Measurements from ENCODE around the gene C22orf31. TPM values are rescaled to one million over a fixed set of nuclear protein-coding genes. Genes with fewer than 3 reads are reported as not detected.

The C22orf31 gene
- under 1 TPM in 1 of 3 donors, not detected in 2; 0.34 TPM for polyA plus RNA-seq

DNA sequence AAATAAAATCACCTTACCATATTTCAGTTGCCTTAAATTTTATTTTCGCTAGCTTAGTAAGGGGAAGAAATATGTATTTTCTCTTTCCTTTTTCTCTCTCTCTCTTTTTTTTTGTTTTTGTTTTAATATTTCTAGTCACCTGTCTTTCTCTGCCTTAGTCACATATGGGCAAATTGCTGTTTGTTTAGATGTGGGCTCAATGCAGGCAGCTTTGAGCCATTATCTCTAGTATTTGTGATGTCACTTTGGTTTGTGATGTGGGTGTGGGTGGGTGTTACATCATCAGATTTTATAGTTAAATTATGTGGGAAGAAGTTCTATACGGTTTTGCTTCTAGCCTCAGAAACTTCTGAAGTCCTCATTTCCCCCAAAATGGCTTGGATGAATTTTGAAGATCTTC is at the start of gene C22orf31:
TSS of gene C22orf31 (minus strand) at position 59 of the 400 bp plus-strand sequence. CDS start at position 20, 39 bp downstream.
- no peak within 1 kb of the TSS for H3K27ac ChIP-seq (ENCODE audit: low read depth, low read length)
- 61 to 75% (median 71%) methylated on average over 2 of the region's 2 CpGs for WGBS, 3 donors

- no peak overlapping the region for H3K27ac ChIP-seq (ENCODE audit: low read depth, low read length)
- 89 to 100% (median 96%) methylated on average over 1 to 3 of the region's 3 CpGs for WGBS, 3 donors
Observed at GRCh38 chr22:29110946-29111345, 49.3 kb upstream of the C22orf31 start.

GRCh38 chr22:29109822-29110221 is 48.2 kb upstream of the C22orf31 start:
- WGBS, 3 donors: 50 to 73% (median 72%) methylated on average over 4 of the region's 4 CpGs
- H3K27ac ChIP-seq (ENCODE audit: low read depth, low read length): no peak overlapping the region

- H3K27ac ChIP-seq (ENCODE audit: low read depth, low read length): no peak overlapping the region
- WGBS, 3 donors: 92 to 100% (median 97%) methylated on average over 5 of the region's 5 CpGs
Observed at GRCh38 chr22:29108137-29108536, 46.5 kb upstream of the C22orf31 start.

GRCh38 chr22:29106839-29107238 is 45.2 kb upstream of the C22orf31 start:
- no peak overlapping the region for H3K27ac ChIP-seq (ENCODE audit: low read depth, low read length)
- 38 to 68% (median 55%) methylated on average over 4 of the region's 4 CpGs for WGBS, 3 donors

DNA sequence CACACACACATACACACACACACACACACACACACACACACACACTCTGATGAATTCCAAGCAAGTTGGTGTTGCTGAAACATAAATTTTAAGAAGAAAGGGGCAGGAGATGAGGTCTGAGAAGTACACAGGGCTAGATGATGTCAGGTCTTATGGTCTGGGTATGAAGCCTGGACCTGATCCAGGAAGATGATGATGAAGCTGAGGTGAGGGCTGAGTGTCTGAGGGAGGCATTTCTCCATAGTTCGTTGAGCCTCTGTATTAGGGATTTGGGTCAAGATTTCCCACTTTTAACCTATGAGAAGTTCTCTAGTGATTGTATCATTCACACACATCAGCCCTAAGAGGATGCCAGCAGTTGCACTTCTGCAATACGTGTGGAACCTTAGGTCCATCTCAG is 43.8 kb upstream of the C22orf31 start:
- 53 to 58% (median 57%) methylated on average over 2 of the region's 2 CpGs for WGBS, 3 donors
- H3K27ac ChIP-seq (ENCODE audit: low read depth, low read length): no peak overlapping the region

- no peak overlapping the region for H3K27ac ChIP-seq (ENCODE audit: low read depth, low read length)
- WGBS, 3 donors: 87 to 96% (median 90%) methylated on average over 1 of the region's 1 CpG
Observed at GRCh38 chr22:29103121-29103520, 41.5 kb upstream of the C22orf31 start.

DNA sequence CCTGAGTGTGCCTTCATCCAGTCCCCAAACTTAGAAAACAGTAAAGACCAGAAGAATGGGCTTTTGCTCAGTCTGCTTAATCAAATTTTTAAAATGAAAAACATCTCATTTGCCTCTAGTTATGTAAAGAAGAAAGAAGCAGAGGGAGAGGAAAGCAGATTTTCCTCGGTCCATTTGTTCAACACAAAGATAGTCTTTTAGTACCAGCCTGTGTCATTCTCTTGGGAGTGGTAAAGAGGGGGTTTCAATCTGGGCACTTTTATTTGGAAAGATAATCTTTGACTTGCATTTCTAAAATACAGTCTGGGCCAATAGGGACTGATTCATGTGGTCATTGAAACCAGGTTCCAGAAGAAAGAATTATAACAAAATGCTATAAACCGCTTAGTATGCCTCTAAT is 40.7 kb upstream of the C22orf31 start:
- 90 to 98% (median 93%) methylated on average over 2 of the region's 2 CpGs for WGBS, 3 donors
- H3K27ac ChIP-seq (ENCODE audit: low read depth, low read length): no peak overlapping the region

- no peak overlapping the region for H3K27ac ChIP-seq (ENCODE audit: low read depth, low read length)
- WGBS, 3 donors: 93 to 98% (median 95%) methylated on average over 2 of the region's 2 CpGs
Observed at GRCh38 chr22:29098296-29098695, 36.7 kb upstream of the C22orf31 start.

DNA sequence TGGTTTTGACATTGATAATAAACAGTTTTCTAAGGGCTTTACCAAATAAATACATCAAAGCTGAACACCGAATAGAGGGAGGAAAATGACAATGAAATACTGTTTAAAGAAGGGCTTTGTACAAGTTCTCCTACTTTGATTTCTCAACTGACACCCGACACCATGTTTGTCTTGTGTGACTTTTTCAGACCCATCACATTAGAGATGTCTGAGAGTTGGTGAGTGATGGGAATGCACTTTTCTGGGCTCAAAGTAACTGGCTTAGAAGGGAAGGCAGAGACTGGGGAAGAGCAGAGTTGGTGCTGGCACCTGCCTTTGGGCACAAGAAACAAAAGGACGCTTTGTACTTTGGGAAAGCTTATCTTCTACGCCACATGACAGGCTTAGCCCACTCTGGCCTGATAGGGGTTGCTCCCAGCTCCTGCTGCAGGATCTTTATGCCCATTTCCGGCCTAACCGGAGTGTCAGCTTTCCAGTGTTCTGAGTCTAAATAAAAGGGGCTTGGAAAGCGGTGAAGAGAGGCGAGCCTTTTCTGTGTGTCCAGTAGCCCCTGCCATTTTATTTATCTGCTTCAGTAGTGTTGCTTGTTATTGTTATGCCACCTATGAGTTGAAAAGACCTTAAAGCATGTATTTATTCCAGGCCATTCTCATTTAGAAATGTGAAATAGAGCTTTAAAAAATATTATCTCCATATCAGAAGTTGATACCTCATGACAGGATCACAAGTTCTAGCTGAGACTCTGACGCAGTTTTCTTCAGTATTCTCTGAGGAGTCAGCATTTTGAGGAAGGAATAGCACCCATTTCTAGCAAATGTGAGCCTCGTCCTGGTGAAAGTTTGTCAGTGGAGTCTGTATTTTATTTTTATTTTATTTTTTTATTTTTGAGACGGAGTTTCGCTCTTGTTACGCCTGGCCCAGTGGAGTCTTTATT is 35.4 kb upstream of the C22orf31 start:
- H3K27ac ChIP-seq (ENCODE audit: low read depth, low read length): no peak overlapping the region
- WGBS, 3 donors: 76 to 91% (median 87%) methylated on average over 13 of the region's 13 CpGs

DNA sequence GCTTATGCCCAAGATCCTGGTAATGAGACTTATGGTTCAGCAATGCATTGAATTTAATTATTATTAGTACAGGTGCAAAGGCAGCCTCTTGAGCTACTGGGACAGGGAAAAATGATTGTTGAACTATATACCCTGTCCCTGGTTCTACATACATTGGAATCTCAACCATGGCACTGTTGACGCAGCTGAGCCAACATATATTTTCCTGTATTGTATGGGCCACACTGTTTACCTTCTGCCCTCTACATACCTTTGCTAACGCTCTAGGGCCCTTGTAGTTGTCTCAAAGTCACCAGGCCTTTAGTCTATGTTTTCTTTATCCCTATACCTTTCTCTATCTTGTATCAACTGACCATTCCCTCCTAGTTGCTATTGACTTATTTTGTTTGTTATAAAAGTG is 33.8 kb upstream of the C22orf31 start:
- 69 to 98% (median 93%) methylated on average over 2 of the region's 2 CpGs for WGBS, 3 donors

DNA sequence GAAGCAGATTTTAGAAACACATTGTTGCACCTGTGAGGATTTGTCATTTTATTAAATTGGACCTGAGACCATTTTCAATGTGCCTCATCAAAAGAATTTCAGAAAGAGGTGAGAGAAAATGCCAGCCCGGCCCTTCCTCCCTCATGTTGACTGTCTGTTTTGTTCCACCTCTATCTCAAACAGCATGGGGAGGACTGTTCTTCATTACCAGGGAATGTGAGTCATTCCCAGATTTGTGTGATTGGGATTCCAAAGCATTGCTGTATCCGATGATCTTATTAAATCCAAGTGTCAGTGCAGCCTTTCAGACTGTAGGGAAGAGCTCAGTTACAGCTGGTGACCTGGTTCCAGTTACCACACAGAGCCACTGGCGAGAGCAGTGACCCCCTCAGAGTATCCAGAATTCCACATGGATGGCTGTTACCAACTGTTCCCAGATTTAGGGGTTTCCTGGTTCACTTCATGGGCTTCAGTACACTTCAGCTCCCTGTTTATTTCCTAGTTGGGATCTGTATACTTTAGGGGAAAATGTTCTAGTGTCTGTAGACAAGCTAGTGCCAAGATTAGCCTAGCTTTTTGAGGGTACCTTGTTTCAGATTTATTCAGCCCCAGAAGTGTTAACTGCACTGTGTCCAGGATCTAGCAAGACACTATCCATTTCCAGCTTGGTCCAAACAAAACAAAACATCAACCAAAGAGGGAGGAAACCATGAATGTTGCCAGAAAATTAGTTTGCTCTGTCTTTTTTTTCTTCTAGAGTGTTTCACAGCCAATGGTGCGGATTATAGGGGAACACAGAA is 32.1 kb upstream of the C22orf31 start:
- WGBS, 3 donors: 52 to 90% (median 57%) methylated on average over 4 of the region's 4 CpGs
- no peak overlapping the region for H3K27ac ChIP-seq (ENCODE audit: low read depth, low read length)

More for the DNA sequence above, 33.8 kb upstream of the C22orf31 start:
- no peak overlapping the region for H3K27ac ChIP-seq (ENCODE audit: low read depth, low read length)

DNA sequence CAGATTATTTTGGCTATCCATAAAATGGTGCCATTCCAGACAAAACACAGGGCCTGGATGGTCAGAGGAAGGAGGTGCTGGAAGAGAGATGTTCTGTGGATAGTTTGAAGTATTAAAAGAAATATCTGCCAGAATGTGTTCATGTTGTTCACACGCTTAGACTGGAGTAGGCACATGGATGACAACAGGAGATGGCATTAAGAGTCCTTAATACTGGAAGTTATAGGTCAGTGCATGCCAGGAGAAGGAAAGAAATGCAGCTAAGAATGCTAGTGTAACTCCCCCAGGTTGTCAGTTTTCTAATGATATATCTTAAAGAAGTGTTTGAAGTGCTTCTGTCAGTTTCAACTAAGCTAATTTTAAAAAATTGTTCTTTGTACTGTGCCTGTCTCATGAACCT is 31.4 kb upstream of the C22orf31 start:
- no peak overlapping the region for H3K27ac ChIP-seq (ENCODE audit: low read depth, low read length)
- 64 to 91% (median 80%) methylated on average over 1 of the region's 1 CpG for WGBS, 3 donors

DNA sequence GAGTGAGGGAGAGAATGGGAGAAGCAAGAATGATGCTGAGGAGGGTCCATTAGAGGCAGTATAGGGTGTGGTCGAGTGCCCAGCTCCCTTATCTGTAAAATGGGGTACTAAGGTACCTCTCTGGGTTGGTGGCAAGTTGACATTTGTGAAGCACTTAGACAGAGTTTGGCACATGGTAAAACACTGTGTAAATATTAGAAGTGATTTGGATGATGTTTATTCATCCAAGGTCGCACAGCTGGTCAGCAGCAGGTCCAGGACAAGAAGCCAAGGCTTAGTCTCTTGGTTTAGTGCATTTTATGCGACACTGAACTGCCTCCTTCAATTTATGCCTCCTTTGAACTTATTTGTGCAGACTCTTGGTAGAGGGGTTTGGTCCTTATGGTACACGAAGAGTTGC is 30.6 kb upstream of the C22orf31 start:
- WGBS, 3 donors: 41 to 82% (median 73%) methylated on average over 4 of the region's 4 CpGs
- H3K27ac ChIP-seq (ENCODE audit: low read depth, low read length): no peak overlapping the region

DNA sequence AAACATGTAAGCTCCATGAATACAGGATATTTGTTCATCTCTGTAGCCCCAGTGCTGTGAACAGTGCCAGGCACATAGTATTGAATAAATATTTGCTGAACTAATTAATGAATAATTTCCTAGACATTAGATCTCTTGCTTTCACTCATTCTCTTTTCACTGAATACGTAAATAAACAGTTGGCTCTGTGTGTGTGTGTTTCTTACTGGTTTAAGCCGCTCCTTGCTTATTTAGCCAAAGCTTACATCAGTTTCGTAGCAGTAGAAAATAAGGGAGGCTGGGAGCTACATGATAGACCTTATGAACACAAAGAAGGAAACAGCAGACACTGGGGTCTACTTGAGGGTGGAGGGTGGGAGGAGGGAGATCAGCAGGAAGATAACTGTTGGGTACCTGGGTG is 28.4 kb upstream of the C22orf31 start:
- H3K27ac ChIP-seq (ENCODE audit: low read depth, low read length): no peak overlapping the region
- 63 to 76% (median 70%) methylated on average over 3 of the region's 3 CpGs for WGBS, 3 donors

DNA sequence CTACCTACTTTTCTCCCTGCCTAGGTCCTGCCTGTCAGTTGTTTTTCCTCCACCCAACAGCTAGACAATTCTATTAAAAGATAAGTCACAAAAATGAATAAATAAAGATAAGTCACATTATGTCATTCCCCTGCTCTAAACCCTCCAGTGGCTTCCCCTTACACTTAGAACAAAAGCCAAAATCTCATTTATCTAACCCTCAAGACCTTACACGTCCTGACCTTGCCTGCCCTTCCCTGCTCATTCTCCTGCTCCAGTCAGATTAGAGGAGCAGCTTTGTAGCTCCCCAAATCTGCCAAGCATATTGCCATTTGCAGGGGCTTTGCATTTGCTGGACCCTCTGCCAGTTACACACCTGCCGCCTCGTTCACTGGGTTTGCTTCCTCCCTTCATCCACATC is 27.9 kb upstream of the C22orf31 start:
- no peak overlapping the region for H3K27ac ChIP-seq (ENCODE audit: low read depth, low read length)
- 60 to 64% (median 63%) methylated on average over 3 of the region's 3 CpGs for WGBS, 3 donors

DNA sequence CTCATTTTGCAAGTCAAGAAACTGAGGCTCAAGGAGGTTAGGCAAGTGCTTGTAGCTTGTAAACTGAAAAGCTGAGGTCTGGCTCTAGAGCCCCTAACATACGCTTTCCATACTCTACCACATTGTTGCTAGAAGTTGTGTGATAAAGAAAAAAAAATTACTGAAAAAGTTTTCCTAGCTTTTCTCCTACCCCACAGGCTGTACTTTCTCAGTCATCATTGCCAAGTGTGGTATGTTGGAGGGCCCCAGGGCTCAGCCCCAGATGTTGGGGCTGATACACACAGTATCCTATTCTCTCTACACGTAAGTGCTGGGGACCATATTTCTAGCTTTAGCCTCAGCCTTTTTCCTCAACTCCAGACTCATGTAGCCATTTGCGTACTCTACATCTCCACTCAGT is 27.2 kb upstream of the C22orf31 start:
- 92 to 96% (median 95%) methylated on average over 3 of the region's 3 CpGs for WGBS, 3 donors

DNA sequence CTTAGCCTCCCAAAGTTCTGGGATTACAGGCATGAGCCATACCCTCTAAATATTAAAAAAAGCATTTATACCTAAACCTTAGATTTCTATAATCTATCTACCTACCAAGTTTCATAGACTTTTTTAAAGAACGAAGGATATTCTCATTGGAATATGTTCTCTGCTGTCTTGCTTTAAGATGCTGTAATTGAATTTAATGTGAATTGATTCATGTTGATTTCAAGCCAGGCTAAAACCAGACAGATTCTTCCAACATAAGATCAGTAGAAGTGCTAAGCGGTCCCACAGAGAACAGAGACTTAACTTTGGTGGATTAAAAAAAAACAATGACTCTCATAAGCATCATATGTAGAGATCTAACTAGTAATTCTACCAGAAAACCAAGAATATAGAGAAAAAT is 25.4 kb upstream of the C22orf31 start:
- no peak overlapping the region for H3K27ac ChIP-seq (ENCODE audit: low read depth, low read length)
- WGBS, 3 donors: 82 to 96% (median 86%) methylated on average over 2 of the region's 2 CpGs

More for the DNA sequence above, 27.2 kb upstream of the C22orf31 start:
- no peak overlapping the region for H3K27ac ChIP-seq (ENCODE audit: low read depth, low read length)

GRCh38 chr22:29083933-29084591 is 22.4 kb upstream of the C22orf31 start:
- 31 to 72% (median 43%) methylated on average over 5 of the region's 5 CpGs for WGBS, 3 donors

More at GRCh38 chr22:29083933-29084591, 22.4 kb upstream of the C22orf31 start:
- no peak overlapping the region for H3K27ac ChIP-seq (ENCODE audit: low read depth, low read length)

Data from adipose tissue (tissue), 3 donors.